GM20000 (cell line): Measurements from ENCODE around the gene BCLAF1.

Experiments used
- DNase-seq: peaks from one replicate; pipeline ENCODE4 v3.0.0; 2012; ENCODE audit warnings: low spot score
- CTCF ChIP-seq: IDR thresholded peaks from 2 replicates; pipeline ENCODE4 v1.5.1; 2012; ENCODE audit warnings: mild to moderate bottlenecking, control low read depth; ENCODE audit errors: extremely low read depth, missing control alignments

BCLAF1 gene

GRCh38 chr6:136210398-136211165 is 79.1 kb downstream of the BCLAF1 start:
- TF ChIP-seq CTCF: no peak
- DNase-seq: no peak

- DNase-seq: no peak
- TF ChIP-seq CTCF: no peak
Observed at GRCh38 chr6:136209496-136209895, 80.2 kb downstream of the BCLAF1 start.

GRCh38 chr6:136208783-136209182 is 80.9 kb downstream of the BCLAF1 start:
- no peak for DNase-seq
- TF ChIP-seq CTCF: no peak
